C4-2B (cell line): ENCODE measurements around the gene EIF2B2.

Experiments
- H3K27ac ChIP-seq: fragments of 450-650 bp; 2 replicates; pipeline ENCODE4 v1.5.1; 2017
- CTCF ChIP-seq: fragments of 450-650 bp; conservative IDR thresholded peaks from 2 replicates; pipeline ENCODE4 v1.5.1; 2017; ENCODE audit warnings: mild to moderate bottlenecking
- ZFX ChIP-seq: fragments of 450-650 bp; IDR thresholded peaks from 2 replicates; pipeline ENCODE4 v1.6.1; 2017

Gene EIF2B2

DNA sequence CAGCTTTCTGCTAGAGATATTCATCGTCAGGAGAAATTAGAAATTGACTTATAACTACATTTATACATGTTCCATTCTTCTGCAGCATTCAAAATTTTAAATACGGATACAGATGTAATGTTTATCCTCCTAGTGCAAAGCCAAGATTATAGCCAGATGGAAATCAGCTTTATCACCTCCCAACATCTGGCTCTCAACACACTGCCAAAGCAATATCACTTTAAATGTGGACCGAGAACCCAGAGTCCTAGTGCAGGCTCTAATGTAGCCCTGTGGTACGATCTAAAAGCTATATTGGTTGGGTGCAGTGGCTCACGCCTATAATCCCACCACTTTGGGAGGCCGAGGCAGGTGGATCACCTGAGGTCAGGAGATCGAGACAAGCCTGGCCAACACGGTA, 42.0 kb downstream of the EIF2B2 start:
- no peak for TF ChIP-seq ZFX
- no peak for TF ChIP-seq CTCF
- H3K27ac ChIP-seq = no peak overlapping the region

DNA sequence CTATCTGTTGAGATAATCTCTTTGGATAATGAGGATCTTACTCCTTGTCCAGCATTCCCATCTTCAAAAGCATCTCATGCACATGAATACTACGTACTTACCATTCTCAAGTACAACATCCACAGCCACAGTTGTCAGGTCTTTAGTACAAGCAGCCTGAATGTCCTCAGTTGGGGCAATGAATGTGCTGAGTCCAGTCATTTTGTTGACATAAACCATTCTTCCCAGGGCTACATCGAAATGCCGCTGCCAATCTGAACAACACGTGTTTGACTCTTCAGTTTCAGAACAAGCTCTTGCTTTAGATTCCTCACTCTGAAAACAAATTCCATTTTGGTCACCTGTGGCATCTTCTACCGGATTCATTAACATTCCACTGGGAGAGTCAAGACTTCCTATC, 43.6 kb downstream of the EIF2B2 start:
- TF ChIP-seq CTCF (no peak), ZFX (no peak)
- no peak overlapping the region for H3K27ac ChIP-seq

GRCh38 chr14:75046899-75047298, 44.2 kb downstream of the EIF2B2 start:
- no peak for TF ChIP-seq CTCF
- TF ChIP-seq ZFX = no peak

GRCh38 chr14:75047506-75047905, 44.8 kb downstream of the EIF2B2 start:
- no peak overlapping the region for H3K27ac ChIP-seq

More at GRCh38 chr14:75046899-75047298, 44.2 kb downstream of the EIF2B2 start:
- no peak overlapping the region for H3K27ac ChIP-seq

GRCh38 chr14:75048101-75048500, 45.4 kb downstream of the EIF2B2 start:
- no peak for TF ChIP-seq ZFX
- no peak for TF ChIP-seq CTCF
- H3K27ac ChIP-seq = no peak overlapping the region

More at GRCh38 chr14:75047506-75047905, 44.8 kb downstream of the EIF2B2 start:
- TF ChIP-seq ZFX = no peak
- no peak for TF ChIP-seq CTCF

DNA sequence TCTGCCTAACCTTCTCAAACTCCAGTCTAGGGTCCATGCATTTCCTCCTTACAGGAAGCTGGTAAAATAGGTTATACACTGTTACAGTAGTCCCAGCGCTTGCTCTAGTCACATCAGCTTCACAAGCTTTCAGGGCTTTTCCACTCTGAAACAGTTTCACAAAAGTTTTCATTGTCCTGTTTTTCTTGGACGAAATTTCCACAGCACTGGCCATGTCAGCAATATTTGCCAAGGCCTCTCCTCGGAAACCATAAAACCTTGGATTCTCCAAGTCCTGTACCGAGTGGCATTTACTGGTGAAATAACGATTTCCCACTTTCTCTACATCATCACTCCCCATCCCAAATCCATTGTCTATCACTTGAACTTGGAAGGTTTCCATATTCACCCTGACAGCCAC, 46.4 kb downstream of the EIF2B2 start:
- no peak for TF ChIP-seq CTCF
- no peak for TF ChIP-seq ZFX
- no peak overlapping the region for H3K27ac ChIP-seq

GRCh38 chr14:75049731-75050201, 47.0 kb downstream of the EIF2B2 start:
- TF ChIP-seq ZFX = no peak
- TF ChIP-seq CTCF = no peak
- H3K27ac ChIP-seq = no peak overlapping the region
